Activated CD8-positive, alpha-beta memory T cell treated with anti-CD3 and anti-CD28 coated beads for 24 hours (primary cell): ENCODE results near the gene ATP1B1.
"Not testable (repeated sequence)": the region's sequence is repeated elsewhere in the genome, so short reads cannot be mapped to it uniquely, and the experiment has no call there.

ENCODE experiments used
- DNase-seq: peaks from one replicate; pipeline ENCODE4 v3.0.0-alpha.2; 2020

The ATP1B1 gene

DNA sequence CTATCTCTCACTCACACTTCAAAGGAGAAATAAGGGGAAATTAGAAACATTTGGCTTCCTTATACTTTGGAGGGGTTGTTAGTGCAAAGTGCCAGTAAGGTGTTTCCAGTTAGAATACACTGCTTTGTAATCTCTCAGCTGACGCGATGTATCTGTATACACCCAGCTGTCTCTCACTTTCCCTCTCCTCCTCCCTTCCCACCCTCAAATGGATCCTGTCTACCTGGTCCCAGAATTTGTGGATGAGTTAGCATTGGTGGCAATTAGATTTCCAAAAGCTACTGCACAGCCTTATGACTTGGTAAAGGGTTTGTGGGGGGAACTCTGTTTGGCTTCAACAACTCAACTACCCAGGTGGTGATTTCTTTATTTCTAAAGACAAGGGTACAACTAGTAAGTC is 10.5 kb downstream of the ATP1B1 start:
- no peak for DNase-seq

DNA sequence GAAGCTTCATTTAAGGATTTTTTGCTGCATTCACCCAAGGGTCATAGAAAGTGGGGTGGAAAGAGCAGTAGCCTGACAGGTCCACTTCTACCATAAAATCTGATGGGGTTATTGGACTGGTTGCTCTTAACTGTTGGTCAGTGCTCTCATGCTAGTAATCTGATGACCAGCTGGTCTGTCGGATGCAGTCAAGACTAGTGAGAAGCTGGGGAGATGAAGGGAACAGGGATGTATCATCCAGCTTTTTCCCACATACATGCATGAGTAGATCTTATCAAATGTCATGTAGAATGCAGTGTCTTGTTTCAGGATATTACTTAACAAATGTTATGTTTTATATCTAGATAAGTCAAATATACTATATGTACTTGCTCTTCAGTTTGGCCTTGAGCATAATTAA is 11.1 kb downstream of the ATP1B1 start:
- no peak for DNase-seq

DNA sequence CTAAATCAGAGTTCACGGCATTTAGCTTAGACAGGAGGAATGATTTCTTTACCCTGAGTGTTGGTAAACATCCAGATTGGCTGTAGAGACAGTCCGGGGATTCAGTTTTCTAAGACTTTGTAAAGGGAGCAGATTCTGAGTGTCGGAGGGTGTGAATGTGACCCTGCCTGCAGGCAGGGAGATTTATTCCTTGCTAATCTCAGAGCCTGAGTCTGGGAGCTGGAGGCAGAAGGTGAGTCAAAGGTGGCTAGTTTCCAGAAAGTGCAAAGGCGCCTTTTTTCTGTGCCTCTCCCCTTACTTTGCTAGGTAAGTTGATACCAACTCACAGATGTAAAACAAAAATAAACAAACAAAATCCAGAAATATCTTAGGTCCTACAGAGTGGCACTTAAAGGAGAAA is 11.7 kb downstream of the ATP1B1 start:
- DNase-seq, result no peak

DNA sequence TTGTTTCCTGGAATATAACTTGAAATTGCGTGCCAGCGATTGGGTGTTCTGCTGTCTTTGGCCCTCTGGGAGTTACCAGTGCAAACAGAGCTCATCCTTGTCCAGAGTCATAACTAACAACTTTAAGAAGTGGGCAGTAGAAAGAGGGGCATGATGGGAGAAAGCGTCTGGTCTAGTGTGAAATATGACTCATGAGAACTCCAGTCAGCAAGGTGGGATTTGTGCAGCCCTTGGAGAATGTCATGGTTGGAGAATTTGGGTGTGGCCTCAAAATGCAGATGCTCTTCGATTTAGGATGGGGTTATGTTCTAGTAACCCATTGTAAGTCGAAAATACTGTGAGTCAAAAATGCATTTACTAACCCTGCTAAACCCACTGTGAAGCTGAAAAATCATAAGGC is 12.9 kb downstream of the ATP1B1 start:
- no peak for DNase-seq

DNA sequence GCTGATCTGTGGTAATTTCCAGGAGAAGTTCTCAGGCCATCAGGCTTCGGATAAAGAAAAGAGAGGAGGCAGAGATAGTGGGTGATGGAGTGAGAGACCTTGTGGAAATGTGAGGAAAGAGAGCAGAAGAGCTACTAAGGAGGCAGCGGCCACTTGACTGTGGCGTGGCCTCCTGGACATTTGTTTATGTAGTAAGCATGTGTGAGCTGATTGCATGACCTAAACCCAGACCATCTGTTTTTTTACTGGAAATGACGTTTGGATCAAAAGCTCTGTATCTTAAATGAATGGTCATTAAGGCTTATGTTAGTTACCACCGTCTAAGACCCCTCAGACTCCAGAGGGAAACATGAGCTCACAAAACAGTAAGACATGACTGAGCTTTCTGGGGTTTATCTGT is 13.6 kb downstream of the ATP1B1 start:
- DNase-seq, result no peak

DNA sequence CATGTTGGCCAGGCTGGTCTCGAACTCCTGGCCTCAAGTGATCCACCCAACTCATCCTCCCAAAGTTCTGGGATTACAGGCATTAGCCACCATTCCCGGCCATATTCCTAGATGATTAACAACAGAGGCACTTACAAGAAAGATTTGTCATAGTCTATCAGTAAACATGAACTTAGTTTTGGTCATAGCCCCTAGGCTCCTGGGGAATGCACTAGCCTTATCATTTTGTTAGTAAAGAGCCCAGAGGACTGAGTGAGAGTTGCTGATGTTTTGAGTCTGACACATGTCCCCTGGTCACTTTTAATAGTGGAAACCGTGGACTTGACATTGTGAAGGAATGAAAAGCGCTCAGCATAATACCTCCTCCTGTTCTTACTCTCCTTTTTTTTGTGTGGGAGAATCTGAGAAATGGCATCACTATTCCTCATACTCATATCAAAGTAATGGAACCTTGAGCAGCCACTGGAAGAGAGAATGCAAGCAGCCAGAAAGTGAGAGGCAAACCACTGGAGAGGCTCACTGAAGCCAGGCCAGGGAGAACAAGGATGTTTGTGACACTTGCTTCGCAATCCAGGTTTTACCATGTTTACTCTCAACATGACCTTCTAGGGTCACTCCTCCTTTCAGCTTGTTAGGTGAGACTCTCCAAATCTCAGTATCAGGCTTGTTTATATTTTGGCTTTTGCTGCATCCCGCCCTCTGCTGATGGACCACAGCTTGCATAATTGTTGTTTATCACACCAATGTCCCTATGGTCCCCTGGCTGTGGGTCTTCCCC is 14.8 kb downstream of the ATP1B1 start:
- DNase-seq, result no peak

GRCh38 chr1:169122976-169123375 is 16.5 kb downstream of the ATP1B1 start:
- DNase-seq, result no peak

DNA sequence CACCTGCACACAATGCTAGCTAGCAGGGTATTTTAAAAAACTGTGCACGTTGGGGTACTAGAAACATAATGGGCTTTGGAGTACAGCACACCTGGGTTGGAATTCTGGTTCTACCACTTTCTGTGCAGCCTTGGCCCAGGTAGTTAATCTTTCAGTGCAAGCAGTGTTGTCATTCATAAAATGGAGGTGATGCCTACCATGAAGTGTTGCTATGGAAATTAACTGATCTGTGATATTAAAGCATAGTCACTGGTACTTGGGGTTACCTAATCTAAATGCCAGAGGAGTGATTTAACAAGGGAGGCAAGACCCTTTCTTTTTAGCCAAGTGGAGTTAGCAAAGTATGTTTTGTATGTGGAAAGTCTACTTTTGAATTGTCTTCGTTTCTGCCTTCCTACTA is 18.0 kb downstream of the ATP1B1 start:
- no peak for DNase-seq

DNA sequence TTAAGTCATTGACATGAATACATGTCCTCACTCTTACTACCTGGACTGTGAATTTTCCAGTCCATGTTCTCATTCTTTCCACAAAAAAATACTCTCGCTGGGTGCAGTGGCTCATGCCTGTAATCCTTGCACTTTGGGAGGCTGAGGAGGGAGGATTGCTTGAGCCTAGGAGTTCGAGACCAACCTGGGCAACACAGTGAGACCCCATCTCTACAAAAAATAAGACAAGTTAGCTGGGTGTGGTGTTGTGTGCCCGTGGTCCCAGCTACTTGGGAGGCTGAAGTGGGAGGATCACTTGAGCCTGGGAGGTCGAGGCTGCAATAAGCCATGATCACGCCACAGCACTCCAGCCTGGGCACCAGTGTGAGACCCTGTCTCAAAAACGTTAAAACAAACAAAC is 19.1 kb downstream of the ATP1B1 start:
- not testable (repeated sequence) for DNase-seq

DNA sequence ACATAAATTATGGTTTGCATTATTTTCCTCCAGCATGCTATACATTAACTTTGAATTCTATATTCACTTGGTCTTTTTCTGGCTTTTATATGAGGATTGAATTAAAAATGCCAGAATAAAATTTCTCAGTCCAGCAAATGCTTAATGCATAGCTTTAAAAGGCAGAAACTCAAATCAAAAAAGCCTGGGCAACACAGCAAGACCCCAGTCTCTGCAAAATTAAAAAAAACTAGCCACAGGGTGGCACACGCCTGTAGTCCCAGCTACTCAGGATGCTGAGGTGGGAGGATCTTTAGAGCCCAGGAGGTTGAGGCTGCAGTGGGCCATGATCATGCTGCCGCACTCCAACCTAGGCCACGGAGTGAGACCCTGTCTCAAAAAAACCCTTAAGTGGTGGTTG is 19.8 kb downstream of the ATP1B1 start:
- DNase-seq, result no peak

DNA sequence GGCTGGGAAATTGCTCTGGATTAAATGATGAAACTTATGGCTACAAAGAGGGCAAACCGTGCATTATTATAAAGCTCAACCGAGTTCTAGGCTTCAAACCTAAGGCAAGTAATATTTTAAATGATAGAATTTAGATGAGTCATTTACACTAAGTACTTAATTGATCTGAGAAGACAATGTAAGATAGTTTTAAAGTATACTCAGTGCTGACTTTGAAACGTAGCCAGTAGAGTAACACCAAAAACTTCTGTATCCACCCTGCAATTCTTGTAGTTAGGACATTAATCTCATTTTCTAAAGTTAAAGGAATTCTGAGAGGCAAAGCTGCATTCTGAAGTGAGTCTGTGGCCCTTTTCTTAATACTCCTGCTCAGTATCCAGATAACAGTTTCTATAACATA is 20.8 kb downstream of the ATP1B1 start:
- no peak for DNase-seq

GRCh38 chr1:169128562-169128961 is 22.1 kb downstream of the ATP1B1 start:
- DNase-seq, result no peak

- DNase-seq, result no peak
These were observed 22.8 kb downstream of the ATP1B1 start for GRCh38 chr1:169129109-169129784.

DNA sequence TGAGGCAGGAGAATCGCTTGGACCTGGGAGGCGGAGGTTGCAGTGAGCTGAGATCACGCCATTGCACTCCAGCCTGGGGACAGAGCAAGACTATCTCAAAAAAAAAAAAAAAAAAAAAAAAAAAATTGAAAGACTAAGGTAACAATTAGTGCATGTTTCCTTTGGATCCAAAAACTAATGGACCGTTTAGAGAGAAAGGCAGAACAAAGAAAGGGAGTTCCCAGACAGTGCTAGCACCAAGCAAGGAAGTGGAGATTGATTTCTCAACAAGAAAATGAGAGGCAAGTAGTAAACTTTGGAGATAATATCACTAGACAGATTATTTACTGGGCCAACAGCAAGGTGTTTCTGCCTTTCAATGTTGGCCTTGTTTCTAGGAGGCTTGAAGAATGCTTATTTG is 24.2 kb downstream of the ATP1B1 start:
- DNase-seq, result no peak

GRCh38 chr1:169132512-169133227 is 26.2 kb downstream of the ATP1B1 start:
- DNase-seq, result no peak

GRCh38 chr1:169133228-169133576 is 26.7 kb downstream of the ATP1B1 start:
- no peak for DNase-seq

GRCh38 chr1:169133801-169134502 is 27.5 kb downstream of the ATP1B1 start:
- no peak for DNase-seq

- DNase-seq, result no peak
These were observed 30.9 kb downstream of the ATP1B1 start for GRCh38 chr1:169137357-169137756.

GRCh38 chr1:169138866-169139670 is 32.6 kb downstream of the ATP1B1 start:
- DNase-seq, result no peak

DNA sequence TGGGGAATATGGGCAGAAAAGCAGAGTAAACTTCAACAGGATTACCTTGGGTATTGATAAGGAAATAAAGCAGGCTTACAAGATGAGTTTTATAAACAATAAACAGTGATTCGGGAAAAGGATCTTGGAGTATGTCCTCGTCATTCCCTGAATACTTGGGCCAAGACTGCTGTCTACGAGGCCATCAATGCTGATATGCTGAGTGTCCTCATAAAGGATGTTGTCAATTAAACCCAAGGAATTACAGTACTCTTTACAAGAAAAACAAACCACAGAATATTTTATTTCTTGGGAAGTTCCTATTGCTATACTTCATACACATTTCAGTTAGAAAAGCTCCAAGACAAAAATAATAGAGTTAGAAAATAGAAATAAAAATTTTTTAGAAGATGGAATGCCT is 34.9 kb downstream of the ATP1B1 start:
- no peak for DNase-seq

- no peak for DNase-seq
These were observed 35.6 kb downstream of the ATP1B1 start for GRCh38 chr1:169142129-169142528.

- no peak for DNase-seq
These were observed 36.9 kb downstream of the ATP1B1 start for GRCh38 chr1:169143346-169143745.

DNA sequence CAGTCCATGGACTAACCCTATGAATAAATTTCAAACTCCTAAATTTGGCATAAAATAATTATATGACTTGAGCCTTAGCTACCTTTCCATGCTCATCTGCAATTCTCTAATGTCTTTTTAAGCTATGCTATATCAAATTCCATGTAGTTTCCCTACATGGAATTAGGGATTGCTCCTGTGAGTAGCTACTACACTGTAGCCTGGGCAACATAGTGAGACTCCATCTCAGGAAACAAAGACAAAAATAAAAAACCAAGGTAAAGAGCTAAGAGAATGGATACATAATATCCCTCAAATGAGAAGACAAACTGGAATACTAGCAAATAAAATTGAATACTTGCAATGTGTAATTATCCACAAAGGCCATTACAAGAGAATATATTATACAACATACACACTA is 37.5 kb downstream of the ATP1B1 start:
- DNase-seq, result no peak
